OCI-LY1 (cell line): ENCODE measurements around the gene MED26.

Experiments
- CTCF ChIP-seq: fragments of 200-600 bp; sonication (generic), shearing (Covaris generic); IDR thresholded peaks from 2 replicates; pipeline ENCODE4 v1.5.1; 2017; ENCODE audit warnings: mild to moderate bottlenecking, antibody characterized with exemption, low read length, moderate library complexity, mixed read lengths
- EZH2 ChIP-seq: fragments of 200-600 bp; sonication (generic), shearing (Covaris generic); IDR thresholded peaks from 2 replicates; pipeline ENCODE4 v1.8.0; 2017; ENCODE audit warnings: borderline replicate concordance, mixed run types, mild to moderate bottlenecking, antibody characterized with exemption, low read length, moderate library complexity, mixed read lengths

GRCh38 chr19:16573296-16573695 lies 54.7 kb downstream of the MED26 start:
- TF ChIP-seq CTCF (no peak), EZH2 (no peak)
